Hematopoietic multipotent progenitor cell treated with erythropoietin and hydrocortisone succinate and interleukin-3 and kit ligand, for 15 days (in vitro differentiated cells): ENCODE measurements around the gene PPP2R1B.
A peak's percentile ranks its signal among the peaks of the same experiment; 100 is the strongest.

Experiments used
- DNase-seq: peaks from one replicate; pipeline ENCODE4 v3.0.0-alpha.2; 2015; ENCODE audit warnings: low spot score

PPP2R1B gene

DNA sequence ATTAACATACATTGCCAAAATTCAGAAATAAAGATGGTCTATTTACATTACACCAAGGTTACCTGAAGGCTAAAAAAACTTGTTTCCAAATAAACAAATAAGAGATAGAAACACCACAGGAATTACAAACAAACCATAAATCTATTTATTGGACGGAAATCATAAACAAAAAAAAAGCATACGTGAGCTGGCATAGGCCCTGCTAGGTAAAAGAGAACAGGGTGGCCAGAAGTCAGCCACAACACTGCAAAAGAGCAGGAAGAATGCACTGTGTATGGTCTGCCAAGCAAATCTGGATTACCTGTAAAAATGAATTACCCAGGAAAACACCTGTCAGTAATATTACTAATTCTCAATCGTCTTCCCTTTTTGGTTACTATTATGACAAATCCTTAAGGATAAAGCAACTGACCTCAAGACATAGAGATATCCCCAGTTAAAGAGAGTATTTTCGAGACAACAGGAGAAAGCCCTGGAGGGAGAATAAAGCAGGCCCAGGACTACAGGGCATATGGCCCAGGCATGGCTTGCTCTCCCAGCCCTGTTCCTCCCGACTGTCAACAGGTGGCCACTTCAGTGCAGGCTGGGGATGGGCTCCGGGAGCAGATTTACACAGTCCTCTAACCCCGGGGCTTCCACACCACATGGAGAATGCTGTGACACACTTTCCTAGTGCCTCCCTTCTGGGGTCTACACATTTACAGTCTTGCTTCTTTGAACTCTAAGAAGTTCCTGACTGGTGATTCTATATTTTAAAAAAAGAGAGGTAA is 18.0 kb downstream of the PPP2R1B start:
- no peak for DNase-seq

DNA sequence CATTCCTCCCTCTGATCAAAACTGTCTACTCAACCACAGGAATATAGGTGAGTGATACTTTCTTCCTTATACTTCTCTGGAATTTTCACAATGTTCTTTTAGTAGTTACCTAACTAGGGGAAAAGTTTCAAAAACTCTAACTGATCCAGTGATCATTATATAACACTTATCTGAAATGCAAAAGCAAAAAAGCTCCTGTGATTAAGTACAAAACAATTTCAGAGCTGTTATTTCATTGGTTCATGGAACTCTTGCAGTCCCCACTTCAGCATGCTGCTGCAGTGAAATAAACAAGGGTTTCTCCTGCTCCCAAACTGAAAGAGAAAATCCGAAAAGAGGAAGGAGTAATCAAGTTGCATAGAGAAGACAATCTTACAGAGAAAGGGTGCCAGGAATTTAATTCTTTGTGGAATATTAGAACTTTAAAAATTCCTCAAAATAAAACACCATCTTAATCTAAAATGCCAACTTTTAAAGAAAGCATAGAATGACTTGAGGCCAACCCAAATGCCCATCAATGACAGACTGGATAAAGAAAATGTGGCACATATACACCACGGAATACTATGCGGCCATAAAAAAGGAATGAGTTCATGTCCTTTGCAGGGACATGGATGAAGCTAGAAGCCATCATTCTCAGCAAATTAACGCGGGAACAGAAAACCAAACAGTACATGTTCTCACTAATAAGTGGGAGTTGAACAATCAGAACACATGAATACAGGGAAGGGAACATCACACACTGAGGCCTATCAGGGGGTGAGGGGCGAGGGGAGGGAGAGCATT is 20.3 kb downstream of the PPP2R1B start:
- DNase-seq = no peak

DNA sequence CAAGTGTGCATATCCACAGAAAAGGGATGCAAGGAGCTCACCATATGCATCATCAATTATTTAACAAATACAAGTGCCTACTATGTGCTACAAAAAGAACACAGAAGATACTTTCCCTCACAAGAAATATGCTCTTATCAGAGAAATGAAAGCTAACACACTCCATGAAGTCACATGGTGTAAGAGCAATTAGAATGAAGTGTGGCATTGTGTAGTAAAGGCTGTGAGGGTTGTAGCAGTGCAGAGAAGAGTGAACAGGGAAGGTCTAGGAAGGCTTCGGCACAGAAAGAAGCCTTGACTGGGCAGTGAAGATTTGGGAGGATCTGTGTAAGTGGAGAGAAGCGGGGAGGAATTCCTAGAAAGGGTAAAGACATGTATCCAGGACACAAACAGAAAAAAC is 22.5 kb downstream of the PPP2R1B start:
- no peak for DNase-seq

DNA sequence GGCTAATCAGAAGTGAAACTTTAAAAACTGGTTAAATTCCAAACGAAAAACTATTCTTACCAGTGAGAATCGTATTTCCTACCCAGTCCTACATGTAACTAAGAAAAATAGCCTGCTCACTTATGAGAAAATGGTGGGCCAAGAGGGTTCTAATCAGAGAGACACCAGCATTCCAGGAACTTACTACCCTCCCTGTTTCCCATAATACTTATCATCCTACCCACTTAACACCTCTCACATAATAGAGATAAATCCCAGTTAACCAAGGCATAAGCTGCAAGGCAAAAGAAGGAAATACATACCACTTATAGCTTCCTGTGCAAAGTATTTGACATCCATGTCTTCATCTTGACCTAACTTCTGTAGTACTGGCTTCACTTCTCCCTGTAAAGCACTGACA is 24.4 kb downstream of the PPP2R1B start:
- DNase-seq = peak; percentile 51

GRCh38 chr11:111739299-111739698 is 26.9 kb downstream of the PPP2R1B start:
- DNase-seq = no peak

DNA sequence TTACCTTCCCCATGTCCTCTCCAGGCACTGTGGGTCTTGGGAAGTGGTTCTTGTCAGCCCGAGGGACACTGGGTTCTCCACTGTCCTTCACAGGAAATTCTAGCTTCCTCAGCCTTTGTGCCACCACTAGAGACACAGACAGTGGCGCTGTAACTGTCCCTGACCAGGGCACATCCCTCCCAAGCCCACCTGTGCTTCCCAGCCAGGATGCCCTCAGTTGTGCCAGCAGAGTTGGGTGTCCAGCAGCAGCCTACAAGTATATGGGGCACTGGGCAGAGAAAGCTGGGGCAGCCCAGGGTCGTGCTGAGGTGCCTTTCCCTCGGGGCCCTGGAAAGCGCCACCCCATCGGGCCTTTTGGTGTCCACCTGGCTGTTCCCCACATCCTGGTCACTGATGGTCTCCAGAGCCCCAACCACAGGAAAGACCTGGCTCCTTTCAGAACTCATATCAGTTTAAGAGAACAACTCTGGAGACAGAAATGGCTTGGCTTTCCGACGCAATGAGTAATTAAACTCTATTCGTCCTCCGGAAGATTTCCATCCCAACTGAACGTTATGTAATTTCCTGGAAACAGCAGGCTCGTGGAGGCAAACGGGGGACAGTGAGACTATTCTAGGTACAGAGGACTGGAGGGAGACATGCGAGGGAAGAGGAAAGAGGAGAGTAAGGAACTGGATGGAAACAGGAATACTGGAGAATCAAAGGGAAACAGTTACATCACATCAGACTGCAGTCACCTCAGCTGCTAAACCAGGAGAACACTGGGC is 28.6 kb downstream of the PPP2R1B start:
- DNase-seq = no peak

GRCh38 chr11:111736621-111737443 is 29.4 kb downstream of the PPP2R1B start:
- DNase-seq = no peak

- DNase-seq = no peak
These were observed 30.0 kb downstream of the PPP2R1B start for GRCh38 chr11:111736181-111736590.

DNA sequence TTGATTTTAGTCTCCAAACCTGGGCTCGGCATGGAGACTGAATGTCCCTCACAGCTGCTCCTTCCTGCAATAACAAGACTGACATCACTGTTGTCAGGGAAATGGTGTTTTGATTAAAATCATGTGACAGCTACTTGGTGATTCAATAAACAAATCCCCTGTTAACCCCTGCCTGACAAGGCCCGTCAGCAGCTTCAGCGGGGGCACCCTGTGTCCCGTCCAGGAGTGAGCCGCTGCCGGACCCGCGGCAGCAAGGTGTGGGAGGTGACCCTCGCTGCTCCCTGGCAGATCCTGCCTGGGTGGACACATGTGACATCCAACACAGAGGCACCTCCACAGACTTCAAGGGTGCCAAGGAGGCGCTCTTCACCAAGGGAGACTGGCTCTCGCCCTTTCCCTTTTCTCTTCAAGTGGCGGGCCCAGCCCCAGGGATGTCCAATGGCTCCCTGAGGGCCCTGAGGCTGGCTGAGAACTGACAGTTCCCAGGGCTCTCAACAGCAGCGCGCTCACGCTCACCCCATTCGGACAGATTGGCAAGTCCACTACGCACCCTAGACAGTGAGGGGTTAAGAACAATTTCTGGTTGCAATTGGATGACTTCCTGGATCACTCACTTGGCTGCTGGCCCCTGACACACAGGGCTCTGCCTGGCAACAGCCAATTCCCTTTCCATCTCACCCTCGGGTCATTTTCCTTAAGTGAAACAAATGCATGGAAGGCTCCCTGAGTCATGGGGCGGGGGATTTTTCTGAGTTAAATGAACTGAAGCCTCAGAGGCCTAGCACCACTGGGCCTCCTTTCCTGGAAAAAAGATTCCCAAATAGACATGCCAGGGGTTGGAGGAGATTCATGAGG is 30.7 kb downstream of the PPP2R1B start:
- DNase-seq = no peak

DNA sequence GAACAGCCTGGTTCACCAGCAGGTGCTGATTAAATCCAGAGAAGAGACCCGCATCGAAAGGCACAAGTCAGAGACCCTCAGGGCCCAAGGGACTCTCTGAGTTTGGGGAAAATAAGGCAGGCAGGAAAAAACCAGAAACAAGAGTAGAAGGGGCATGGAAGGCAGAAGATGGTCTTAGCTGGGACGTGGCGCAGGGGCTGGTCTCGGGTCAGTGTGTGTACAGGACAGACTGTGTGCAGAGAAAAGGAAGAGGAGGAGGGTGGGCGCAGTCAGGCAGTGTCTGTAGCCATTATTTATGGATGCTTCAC is 31.3 kb downstream of the PPP2R1B start:
- DNase-seq = no peak

GRCh38 chr11:111734101-111734953 is 31.9 kb downstream of the PPP2R1B start:
- DNase-seq = no peak

DNA sequence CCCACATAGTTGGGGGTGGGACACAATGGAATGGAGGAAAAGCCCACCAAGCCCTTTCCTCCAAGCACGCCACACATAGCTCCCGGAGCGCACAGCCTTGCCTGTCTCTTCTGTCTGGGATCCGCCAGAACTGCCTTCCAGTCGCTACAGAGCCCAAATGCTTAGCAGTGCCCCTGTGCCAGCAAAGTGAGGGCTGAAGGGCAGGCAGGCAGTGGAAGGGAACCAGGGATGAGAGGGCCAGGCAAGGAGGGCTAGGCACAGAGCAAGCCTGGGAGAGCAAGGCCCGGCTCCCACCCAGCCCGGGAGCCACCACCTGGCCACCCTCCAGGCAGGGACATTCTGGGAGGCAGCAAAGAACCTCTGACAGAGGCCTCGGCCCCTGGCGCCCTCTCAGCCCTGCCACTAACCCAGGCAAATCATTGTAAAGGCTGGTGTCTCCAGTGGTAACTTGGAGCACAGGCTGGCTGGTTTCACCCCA is 32.5 kb downstream of the PPP2R1B start:
- no peak for DNase-seq

- no peak for DNase-seq
These were observed 33.2 kb downstream of the PPP2R1B start for GRCh38 chr11:111733016-111733415.

- DNase-seq = no peak
These were observed 34.4 kb downstream of the PPP2R1B start for GRCh38 chr11:111731821-111732220.

DNA sequence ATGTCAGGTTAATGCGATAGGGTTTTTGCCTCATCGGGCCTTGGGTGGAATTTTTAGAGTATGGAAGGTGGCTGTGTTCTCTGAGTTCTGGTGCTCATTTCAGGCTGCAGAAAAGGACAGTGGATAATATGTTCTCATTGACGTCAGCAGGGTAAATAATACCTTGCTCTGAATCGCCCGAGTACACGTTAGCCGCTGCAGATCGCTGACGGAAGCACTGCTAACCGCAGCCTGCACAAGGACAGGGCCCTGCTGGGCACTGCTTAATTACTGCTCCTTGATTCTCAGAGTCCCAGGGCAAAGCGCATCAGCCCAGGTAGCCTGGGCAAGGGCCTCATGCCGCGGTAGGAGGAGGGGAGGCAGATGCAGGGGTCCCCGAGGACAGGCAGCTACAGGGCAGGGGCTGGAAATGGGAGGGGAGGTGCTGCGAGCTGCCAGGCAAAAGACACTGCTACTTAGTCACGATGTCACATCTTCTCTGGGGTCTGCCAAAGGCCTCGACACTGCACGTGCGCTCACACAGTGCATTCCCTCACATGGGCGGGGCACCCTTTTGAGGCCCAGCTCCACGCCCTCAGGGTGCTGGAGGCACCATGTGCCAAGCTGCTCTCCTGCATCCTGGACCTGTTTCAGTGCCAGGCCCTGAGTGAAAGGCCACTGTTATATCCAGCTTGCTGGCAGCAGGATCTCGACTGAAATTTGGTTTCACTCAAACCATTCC is 35.2 kb downstream of the PPP2R1B start:
- DNase-seq = peak; percentile 73

GRCh38 chr11:111729831-111730311 is 36.3 kb downstream of the PPP2R1B start:
- DNase-seq = peak; percentile 24

DNA sequence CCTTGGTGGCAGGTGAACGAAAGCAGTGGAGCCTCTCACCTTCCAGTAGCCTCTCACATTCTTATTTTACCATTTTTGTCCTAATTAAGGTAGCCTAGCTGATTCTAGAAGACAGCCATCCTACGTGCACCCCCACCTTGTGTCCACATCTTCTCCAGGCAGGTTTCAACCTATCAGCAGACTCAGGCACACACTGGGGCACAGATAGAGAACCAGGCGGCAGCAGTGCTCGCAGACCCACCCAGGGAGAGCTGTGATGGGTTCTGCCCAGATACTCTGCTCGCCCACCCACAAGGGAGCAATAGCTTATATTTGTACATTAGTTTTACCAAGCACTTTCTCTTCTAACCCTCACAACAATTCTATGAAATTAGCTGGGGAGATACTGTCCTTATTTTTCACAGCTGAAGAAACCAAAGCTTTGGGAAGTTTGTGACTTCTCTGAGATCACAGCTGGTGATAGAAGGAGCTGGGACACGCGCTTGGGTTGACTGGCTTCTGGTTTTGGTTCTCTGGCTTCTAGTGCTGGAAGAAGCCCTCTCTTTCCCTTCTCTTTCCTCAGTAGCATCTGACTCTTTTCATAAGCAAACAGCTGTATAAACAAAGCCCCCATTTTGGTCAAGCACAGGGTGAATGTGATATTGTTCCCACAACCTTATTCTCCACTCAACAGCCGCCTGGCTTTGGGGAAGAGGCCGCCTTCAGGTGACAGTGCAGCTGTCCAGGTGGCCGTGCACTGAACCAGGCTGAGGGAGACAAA is 36.9 kb downstream of the PPP2R1B start:
- DNase-seq = peak; percentile 73

DNA sequence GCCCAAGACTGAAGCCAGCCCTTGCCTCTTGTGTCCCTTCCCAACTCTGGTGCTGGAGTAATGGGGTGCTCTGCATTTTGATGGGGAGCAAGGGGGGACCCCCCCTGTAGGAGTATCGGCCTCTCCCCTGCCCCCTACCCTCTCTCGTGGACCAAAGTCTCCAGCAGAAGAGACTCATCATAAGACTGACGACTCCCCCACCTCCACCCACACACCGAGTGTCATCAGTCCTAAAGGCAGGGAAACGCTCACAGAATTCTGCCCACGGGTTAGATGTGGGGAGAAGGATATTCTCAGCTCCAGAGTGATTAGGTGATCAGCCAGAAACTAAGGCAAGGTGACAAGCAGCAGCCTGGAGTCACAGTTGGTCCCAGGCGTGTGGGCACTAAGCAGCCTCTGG is 38.8 kb downstream of the PPP2R1B start:
- no peak for DNase-seq
